GM12891 (cell line): ENCODE results near the gene STAT1.

Experiments used
- POLR2A ChIP-seq: IDR thresholded peaks from 2 replicates; pipeline ENCODE4 v1.6.1; 2011; ENCODE audit warnings: low read depth, low read length, control low read depth
- POLR2AphosphoS5 ChIP-seq: IDR thresholded peaks from 2 replicates; pipeline ENCODE4 v1.6.1; 2011; ENCODE audit warnings: low read depth, low read length, control low read depth

- TF ChIP-seq POLR2AphosphoS5: no peak
- TF ChIP-seq POLR2A: no peak
Observed at GRCh38 chr2:191037351-191037750, 23.4 kb upstream of the STAT1 start.
